OCI-LY3 (cell line): ENCODE data around the gene SH3GL1.

Source experiments
- CTCF ChIP-seq: fragments of 200-600, 300-600 bp; sonication (generic); IDR thresholded peaks from 2 replicates; pipeline ENCODE4 v1.5.1; 2014; ENCODE audit warnings: antibody characterized with exemption, low read length, low read depth
- EZH2phosphoT487 ChIP-seq: fragments of 200-600 bp; shearing (Covaris generic); IDR thresholded peaks from 2 replicates; pipeline ENCODE4 v1.6.1; 2018; ENCODE audit warnings: antibody characterized with exemption, mixed run types, low read depth

GRCh38 chr19:4372165-4373012 lies 28.0 kb downstream of the SH3GL1 start:
- TF ChIP-seq CTCF (no peak), EZH2phosphoT487 (no peak)
